A549 (cell line): Measurements from ENCODE around the gene APBA1. TPM values are rescaled to one million over a fixed set of nuclear protein-coding genes. Genes with fewer than 3 reads are reported as not detected.

Source experiments
- ATAC-seq, 2 experiments: fragments of 200-7000 bp in 1 of 2; fragments of >200 bp in 1 of 2; cut with Nextera tagmentation in 1 of 2; cut with Tn5 transposase in 1 of 2; 3 replicates each; pipeline versions ENCODE4 v1.8.0 to v1.9.1; 2018 to 2020; ENCODE audit warnings: mild to moderate bottlenecking in 1 of 2, moderate library complexity in 1 of 2
- CTCF ChIA-PET: fragments of 300-600 bp; sonication (Branson Sonifier 250); formaldehyde crosslinking; extraction: SDS; loops from one replicate; lab custom pipeline; 2021; ENCODE audit warnings: antibody characterized with exemption, inconsistent platforms; lab: Yijun Ruan, JAX
- POLR2A ChIA-PET: fragments of 350-600 bp; formaldehyde crosslinking; extraction: SDS; loops from one replicate; lab custom pipeline; 2021; ENCODE audit warnings: antibody characterized with exemption, inconsistent platforms; lab: Yijun Ruan, JAX
- DNase-seq, 2 experiments: peaks; one replicate each; pipeline versions ENCODE4 v3.0.0 to v3.0.0-alpha.2; 2011 to 2016; ENCODE audit warnings: low read depth in 1 of 2, low spot score in 1 of 2
- FAIRE-seq: peaks from 2 replicates; lab custom pipeline; 2011; peaks lifted over from hg19 to GRCh38; lab: Jason Lieb, UNC
- H3K27ac ChIP-seq, 2 experiments: fragments of >200 bp; sonication (Bioruptor Twin); formaldehyde crosslinking; 3 replicates each; pipeline ENCODE4 v1.5.1; 2016 to 2017
- H3K4me1 ChIP-seq: fragments of >200 bp; sonication (Bioruptor Twin); formaldehyde crosslinking; 3 replicates; pipeline ENCODE4 v1.6.1; 2016
- H3K4me2 ChIP-seq: fragments of >200 bp; sonication (Bioruptor Twin); formaldehyde crosslinking; 3 replicates; pipeline ENCODE4 v1.6.1; 2016
- H3K4me3 ChIP-seq: fragments of >200 bp; sonication (Bioruptor Twin); formaldehyde crosslinking; 3 replicates; pipeline ENCODE4 v1.5.1; 2016
- H3K9me3 ChIP-seq: fragments of >200 bp; sonication (Bioruptor Twin); formaldehyde crosslinking; 3 replicates; pipeline ENCODE4 v1.6.1; 2016
- BHLHE40 ChIP-seq: IDR thresholded peaks from 2 replicates; pipeline ENCODE4 v1.6.1; 2012; ENCODE audit warnings: low read depth, low read length, inconsistent platforms
- CBX2 ChIP-seq: fragments of 200-600 bp; sonication (generic); IDR thresholded peaks from 2 replicates; pipeline ENCODE4 v1.6.1; 2016; ENCODE audit warnings: low read depth, mild to moderate bottlenecking, borderline replicate concordance
- CBX8 ChIP-seq: fragments of 200-600 bp; sonication (generic); IDR thresholded peaks from 2 replicates; pipeline ENCODE4 v1.6.1; 2016
- CEBPB ChIP-seq, 2 experiments: fragments of >200 bp in 1 of 2; sonication (Bioruptor Twin) in 1 of 2; formaldehyde crosslinking in 1 of 2; IDR thresholded peaks; 2 replicates each; pipeline ENCODE4 v1.6.1; 2012 to 2016
- CHD4 ChIP-seq: fragments of 200-600 bp; sonication (generic); IDR thresholded peaks from 2 replicates; pipeline ENCODE4 v1.6.1; 2016; ENCODE audit warnings: antibody characterized with exemption, mild to moderate bottlenecking, borderline replicate concordance
- EHMT2 ChIP-seq: fragments of 200-600 bp; sonication (generic); IDR thresholded peaks from 2 replicates; pipeline ENCODE4 v1.6.1; 2016; ENCODE audit warnings: antibody characterized with exemption, low read depth, mild to moderate bottlenecking, moderate library complexity
- EP300 ChIP-seq, 2 experiments: fragments of >200 bp; sonication (Bioruptor Twin); formaldehyde crosslinking; IDR thresholded peaks; 2 replicates in 1 of 2; 3 replicates in 1 of 2; pipeline ENCODE4 v1.6.1; 2016 to 2017
- ESRRA ChIP-seq: fragments of 150-350 bp; IDR thresholded peaks from 2 replicates; pipeline ENCODE4 v1.6.1; 2014; ENCODE audit warnings: mild to moderate bottlenecking, low read length, borderline replicate concordance
- FOSL2 ChIP-seq, 2 experiments: fragments of 450-650 bp in 1 of 2; fragments of >200 bp in 1 of 2; sonication (Bioruptor Twin) in 1 of 2; formaldehyde crosslinking; IDR thresholded peaks; 2 replicates each; pipeline versions ENCODE4 v1.5.0 to v1.6.1; 2016 to 2020; ENCODE audit warnings: mild to moderate bottlenecking in 1 of 2, moderate library complexity in 1 of 2
- FOXS1 ChIP-seq: fragments of 250-450 bp; sonication (Bioruptor Pico); IDR thresholded peaks from 2 replicates; pipeline ENCODE4 v1.5.0; 2020; ENCODE audit warnings: mild to moderate bottlenecking, moderate library complexity
- JUN ChIP-seq, 2 experiments: fragments of >200 bp; sonication (Bioruptor Twin); formaldehyde crosslinking; IDR thresholded peaks; 2 replicates in 1 of 2; 3 replicates in 1 of 2; pipeline ENCODE4 v1.6.1; 2016 to 2017
- MAFK ChIP-seq: fragments of 450-650 bp; IDR thresholded peaks from 2 replicates; pipeline ENCODE4 v1.6.1; 2014; ENCODE audit not compliant: partially characterized antibody
- MAX ChIP-seq: IDR thresholded peaks from 2 replicates; pipeline ENCODE4 v1.6.1; 2012
- NFE2L2 ChIP-seq: fragments of 150-350 bp; conservative IDR thresholded peaks from 2 replicates; pipeline ENCODE4 v1.6.1; 2014; ENCODE audit warnings: low read length
- NPAS2 ChIP-seq: fragments of 250-450 bp; sonication (Bioruptor Pico); IDR thresholded peaks from 2 replicates; pipeline ENCODE4 v1.8.0; 2022; ENCODE audit warnings: mild to moderate bottlenecking, moderate library complexity, borderline replicate concordance
- NR3C1 ChIP-seq: fragments of >200 bp; sonication (Bioruptor Twin); formaldehyde crosslinking; IDR thresholded peaks from 3 replicates; pipeline ENCODE4 v1.6.1; 2017
- POLR2A ChIP-seq: IDR thresholded peaks from 2 replicates; pipeline ENCODE4 v1.6.1; 2012; ENCODE audit warnings: mild to moderate bottlenecking, low read length
- POLR2AphosphoS2 ChIP-seq: conservative IDR thresholded peaks from 2 replicates; pipeline ENCODE4 v1.6.1; 2012; ENCODE audit warnings: low read length, improper control_type of control experiment, inconsistent platforms
- RARB ChIP-seq: fragments of 250-450 bp; sonication (Bioruptor Pico); IDR thresholded peaks from 2 replicates; pipeline ENCODE4 v1.8.0; 2021; ENCODE audit warnings: mild to moderate bottlenecking, moderate library complexity
- REST ChIP-seq: fragments of 200-600 bp; sonication (generic); IDR thresholded peaks from 2 replicates; pipeline ENCODE4 v1.6.1; 2016; ENCODE audit warnings: antibody characterized with exemption, mild to moderate bottlenecking, moderate library complexity
- RFX5 ChIP-seq: fragments of 450-650 bp; IDR thresholded peaks from 2 replicates; pipeline ENCODE4 v1.7.1; 2014; ENCODE audit warnings: antibody characterized with exemption, mild to moderate bottlenecking, moderate library complexity
- SMC3 ChIP-seq: fragments of >200 bp; sonication (Bioruptor Twin); formaldehyde crosslinking; IDR thresholded peaks from 3 replicates; pipeline ENCODE4 v1.6.1; 2018; ENCODE audit warnings: inconsistent platforms
- WGBS: methylation state at CpG from one replicate; pipeline ENCODE4 v1.1.6; 2017; ENCODE audit errors: missing lambda C conversion rate; 5-methylcytosine and 5-hydroxymethylcytosine counted together
- polyA plus RNA-seq, 4 experiments: library from polyadenylated mRNA; depleted of rRNA in 3 of 4; stranded (reverse); fragments of >200 nt; fragmentation: RNase III in 1 of 4; extraction: RNeasy Plus Mini Kit Qiagen cat#74134 plus additional on column Dnase treatment in 1 of 4; gene quantifications; 2 replicates in 3 of 4; 3 replicates in 1 of 4; pipeline ENCODE4 v1.2.3, GENCODE V29; 2011 to 2017
- TF ChIP-seq, protein P1 (sequence below): IDR thresholded peaks from 2 replicates; pipeline ENCODE4 v1.6.1; 2012
- TF ChIP-seq, protein P2 (sequence below): fragments of >200 bp; sonication (Bioruptor Twin); formaldehyde crosslinking; IDR thresholded peaks from 3 replicates; pipeline ENCODE4 v1.6.1; 2016

APBA1 gene
- polyA plus RNA-seq, 2 of the 4 experiments (the other 2 are of a cell fraction): 0.22 to 1.6 TPM

- CTCF ChIA-PET: no interaction called here
- Histone ChIP-seq H3K4me3 (no peak overlapping the region), H3K9me3 (no peaks in the 10 kb centered on the region), H3K27ac (no peak overlapping the region)
- ATAC-seq (no peak), DNase-seq (no peak)
- 68% methylated on average over 15 of the region's 15 CpGs for WGBS
- no peak for TF ChIP-seq BHLHE40
- TF ChIP-seq NPAS2 (CRISPR knock-in tag): no peak
- no peak for TF ChIP-seq MAFK
- no peak for TF ChIP-seq NFE2L2
- no peak for TF ChIP-seq EP300 (IDR thresholded peaks at IDR 0.05)
- TF ChIP-seq POLR2AphosphoS2: no peak
- no peak for TF ChIP-seq REST
- TF ChIP-seq EHMT2: no peak
- TF ChIP-seq, protein P1, sequence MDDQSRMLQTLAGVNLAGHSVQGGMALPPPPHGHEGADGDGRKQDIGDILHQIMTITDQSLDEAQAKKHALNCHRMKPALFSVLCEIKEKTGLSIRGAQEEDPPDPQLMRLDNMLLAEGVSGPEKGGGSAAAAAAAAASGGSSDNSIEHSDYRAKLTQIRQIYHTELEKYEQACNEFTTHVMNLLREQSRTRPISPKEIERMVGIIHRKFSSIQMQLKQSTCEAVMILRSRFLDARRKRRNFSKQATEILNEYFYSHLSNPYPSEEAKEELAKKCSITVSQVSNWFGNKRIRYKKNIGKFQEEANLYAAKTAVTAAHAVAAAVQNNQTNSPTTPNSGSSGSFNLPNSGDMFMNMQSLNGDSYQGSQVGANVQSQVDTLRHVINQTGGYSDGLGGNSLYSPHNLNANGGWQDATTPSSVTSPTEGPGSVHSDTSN: no peak
- no peak for TF ChIP-seq RFX5
- TF ChIP-seq FOXS1 (CRISPR knock-in tag): no peak
- no peak for TF ChIP-seq FOSL2 (IDR thresholded peaks at IDR 0.05)
- TF ChIP-seq FOSL2 (CRISPR knock-in tag; IDR thresholded peaks at IDR 0.05): no peak
- no peak for TF ChIP-seq NR3C1
- no peak for TF ChIP-seq SMC3
- TF ChIP-seq ESRRA: no peak
- TF ChIP-seq, protein P2, sequence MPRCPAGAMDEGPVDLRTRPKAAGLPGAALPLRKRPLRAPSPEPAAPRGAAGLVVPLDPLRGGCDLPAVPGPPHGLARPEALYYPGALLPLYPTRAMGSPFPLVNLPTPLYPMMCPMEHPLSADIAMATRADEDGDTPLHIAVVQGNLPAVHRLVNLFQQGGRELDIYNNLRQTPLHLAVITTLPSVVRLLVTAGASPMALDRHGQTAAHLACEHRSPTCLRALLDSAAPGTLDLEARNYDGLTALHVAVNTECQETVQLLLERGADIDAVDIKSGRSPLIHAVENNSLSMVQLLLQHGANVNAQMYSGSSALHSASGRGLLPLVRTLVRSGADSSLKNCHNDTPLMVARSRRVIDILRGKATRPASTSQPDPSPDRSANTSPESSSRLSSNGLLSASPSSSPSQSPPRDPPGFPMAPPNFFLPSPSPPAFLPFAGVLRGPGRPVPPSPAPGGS: no peak
- no peak for TF ChIP-seq CBX2
- TF ChIP-seq, all 56 proteins: peak for 0
- H3K4me1 ChIP-seq: no peaks in the 10 kb centered on the region
- no peak overlapping the region for H3K4me2 ChIP-seq
- FAIRE-seq: no peak
- POLR2A ChIA-PET: no interaction called here
Measured at GRCh38 chr9:69456201-69456600, 216.0 kb downstream of the APBA1 start.

- H3K4me1 ChIP-seq: no peaks in the 10 kb centered on the region
- no peak overlapping the region for H3K4me3 ChIP-seq
- DNase-seq (no peak), ATAC-seq (no peak), FAIRE-seq (no peak)
- ChIA-PET CTCF (interaction anchor here (1.1 kb wide), 1 partner anchor 47 kb away, joined by 3 read pairs; no protein-coding TSS in a partner anchor), POLR2A (no interaction called here)
- no peaks in the 10 kb centered on the region for H3K9me3 ChIP-seq
- TF ChIP-seq RFX5: no peak
- no peak for TF ChIP-seq CEBPB (IDR thresholded peaks at IDR 0.05)
- TF ChIP-seq MAFK: no peak
- no peak for TF ChIP-seq POLR2A
- no peak for TF ChIP-seq RARB (CRISPR knock-in tag)
- no peak for TF ChIP-seq MAX
- no peak for TF ChIP-seq NFE2L2
- TF ChIP-seq BHLHE40: no peak
- no peak for TF ChIP-seq FOSL2 (IDR thresholded peaks at IDR 0.05)
- no peak for TF ChIP-seq FOSL2 (CRISPR knock-in tag; IDR thresholded peaks at IDR 0.05)
- no peak for TF ChIP-seq CHD4
- no peak for TF ChIP-seq CBX8
- no peak for TF ChIP-seq JUN (IDR thresholded peaks at IDR 0.05)
- no peak overlapping the region for H3K4me2 ChIP-seq
- H3K27ac ChIP-seq: no peak overlapping the region
- 43% methylated on average over 2 of the region's 2 CpGs for WGBS
Measured at GRCh38 chr9:69455311-69455710, 216.9 kb downstream of the APBA1 start.
